Fibroblast of villous mesenchyme (primary cell): ENCODE measurements around the gene AADACL3. TPM values are rescaled to one million over a fixed set of nuclear protein-coding genes. Genes with fewer than 3 reads are reported as not detected.

Experiments used
- DNase-seq: peaks from one replicate; pipeline ENCODE4 v3.0.0-alpha.2; 2010; ENCODE audit warnings: low read depth
- H3K4me3 ChIP-seq: 2 replicates; pipeline ENCODE4 v1.5.1; 2011; ENCODE audit warnings: low read depth, mild to moderate bottlenecking, low read length
- total RNA-seq: library from RNA; depleted of rRNA; stranded (reverse); fragments of >200 nt; gene quantifications from 2 replicates; pipeline ENCODE4 v1.2.3, GENCODE V29; 2012
- TF ChIP-seq, protein P1 (sequence below): IDR thresholded peaks from 2 replicates; pipeline ENCODE4 v1.5.1; 2012; ENCODE audit warnings: low read depth, mild to moderate bottlenecking, low read length; ENCODE audit not compliant: insufficient read depth

The AADACL3 gene
- total RNA-seq, 1 donor = not detected

DNA sequence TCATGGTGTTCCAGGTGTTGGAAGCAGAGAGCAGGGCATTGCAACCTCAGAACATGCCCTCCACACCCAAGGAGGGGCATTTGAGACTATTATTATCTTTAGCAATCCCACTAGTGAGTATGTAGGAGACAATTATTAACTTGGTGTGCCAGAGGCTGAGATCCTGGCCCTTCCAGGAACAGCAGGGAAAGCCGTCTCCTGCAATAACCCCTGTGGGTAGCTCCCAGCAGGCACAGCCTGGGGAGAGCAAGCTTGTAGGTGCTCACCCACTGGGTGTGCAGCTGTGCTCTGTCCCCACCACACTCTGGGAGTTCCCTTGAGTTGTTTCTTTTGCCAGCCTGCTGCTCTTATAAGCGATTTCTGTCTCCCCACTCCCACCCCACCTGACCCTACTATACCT lies 40.4 kb downstream of the AADACL3 start:
- DNase-seq = no peak
- TF ChIP-seq, protein P1, sequence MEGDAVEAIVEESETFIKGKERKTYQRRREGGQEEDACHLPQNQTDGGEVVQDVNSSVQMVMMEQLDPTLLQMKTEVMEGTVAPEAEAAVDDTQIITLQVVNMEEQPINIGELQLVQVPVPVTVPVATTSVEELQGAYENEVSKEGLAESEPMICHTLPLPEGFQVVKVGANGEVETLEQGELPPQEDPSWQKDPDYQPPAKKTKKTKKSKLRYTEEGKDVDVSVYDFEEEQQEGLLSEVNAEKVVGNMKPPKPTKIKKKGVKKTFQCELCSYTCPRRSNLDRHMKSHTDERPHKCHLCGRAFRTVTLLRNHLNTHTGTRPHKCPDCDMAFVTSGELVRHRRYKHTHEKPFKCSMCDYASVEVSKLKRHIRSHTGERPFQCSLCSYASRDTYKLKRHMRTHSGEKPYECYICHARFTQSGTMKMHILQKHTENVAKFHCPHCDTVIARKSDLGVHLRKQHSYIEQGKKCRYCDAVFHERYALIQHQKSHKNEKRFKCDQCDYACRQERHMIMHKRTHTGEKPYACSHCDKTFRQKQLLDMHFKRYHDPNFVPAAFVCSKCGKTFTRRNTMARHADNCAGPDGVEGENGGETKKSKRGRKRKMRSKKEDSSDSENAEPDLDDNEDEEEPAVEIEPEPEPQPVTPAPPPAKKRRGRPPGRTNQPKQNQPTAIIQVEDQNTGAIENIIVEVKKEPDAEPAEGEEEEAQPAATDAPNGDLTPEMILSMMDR = no peak
- no peak overlapping the region for H3K4me3 ChIP-seq

DNA sequence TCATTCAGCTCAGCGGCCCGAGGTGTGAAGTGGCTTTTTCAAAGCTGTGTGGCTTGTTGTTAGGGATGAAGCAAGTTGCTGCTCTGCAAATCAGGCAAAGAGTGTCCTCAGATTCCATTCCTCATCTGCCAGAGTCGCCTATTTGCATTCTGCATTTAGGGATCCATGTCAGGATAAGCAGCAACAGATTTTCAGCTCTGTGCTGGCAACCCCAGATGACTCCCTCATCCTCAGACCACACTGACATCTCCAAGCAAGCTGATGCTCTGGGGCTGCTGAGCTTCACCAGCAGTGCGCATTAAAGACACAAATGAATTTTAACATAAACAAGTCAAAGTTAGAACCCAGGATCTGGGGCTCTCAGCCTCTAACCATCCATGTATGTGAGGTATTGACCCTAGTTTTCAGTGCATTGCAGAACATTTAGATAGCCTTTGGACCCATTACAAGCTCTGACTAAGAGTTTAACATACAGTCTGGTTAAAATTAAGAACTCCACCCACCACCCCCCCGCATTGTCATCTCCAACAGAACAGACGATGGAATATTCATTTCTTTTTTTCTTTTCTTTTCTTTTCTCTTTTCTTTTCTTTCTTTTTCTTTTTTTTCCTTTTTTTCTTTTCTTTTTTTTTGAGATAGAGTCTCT lies 41.0 kb downstream of the AADACL3 start:
- no peak overlapping the region for H3K4me3 ChIP-seq
- no peak for DNase-seq
- TF ChIP-seq, protein P1 = no peak

DNA sequence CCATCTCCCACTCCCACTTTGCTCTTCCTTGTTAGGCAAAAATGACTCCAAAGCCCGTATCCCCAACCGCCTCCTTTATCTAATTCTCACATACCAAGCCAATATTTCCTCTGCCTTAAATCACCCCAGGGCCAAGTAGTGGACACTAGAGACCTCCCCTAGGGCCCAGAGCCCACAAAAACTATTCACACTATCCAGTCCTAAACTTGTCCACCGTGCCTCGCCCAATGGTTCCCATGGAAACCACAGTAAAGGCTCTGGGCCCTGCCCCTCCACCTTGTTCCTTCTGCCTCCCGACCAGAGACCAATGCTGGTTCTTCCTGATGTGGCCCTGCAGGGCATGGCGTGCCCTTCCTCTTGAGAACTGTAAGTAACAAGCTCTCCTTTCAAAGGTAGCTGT lies 41.9 kb downstream of the AADACL3 start:
- H3K4me3 ChIP-seq = no peak overlapping the region
- TF ChIP-seq, protein P1 = no peak
- no peak for DNase-seq

DNA sequence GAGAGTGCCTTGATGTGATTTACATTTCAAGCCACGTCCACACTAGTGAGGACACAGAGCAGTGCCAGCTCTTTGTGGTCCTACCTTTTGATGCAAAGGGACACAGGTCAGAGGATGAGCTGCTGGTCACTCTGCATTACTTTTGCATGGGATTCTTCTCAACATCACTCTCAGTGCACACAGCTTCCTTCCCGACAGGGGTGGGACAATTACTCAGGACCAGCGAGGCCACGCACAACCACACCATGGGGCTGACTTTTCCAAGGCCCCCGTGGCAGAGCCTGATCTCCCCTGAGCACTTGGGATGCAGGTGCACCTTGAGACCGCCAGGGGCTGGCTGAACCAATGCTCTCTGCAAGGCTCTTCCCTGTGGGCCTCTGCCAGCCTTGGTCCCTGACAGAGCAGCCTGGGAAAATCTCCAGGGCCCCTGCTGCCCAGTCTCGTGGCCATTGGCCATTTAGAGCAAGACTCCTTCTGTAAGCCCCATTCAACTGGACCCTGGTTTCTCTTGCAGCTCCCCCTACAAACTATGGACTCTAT lies 44.4 kb downstream of the AADACL3 start:
- no peak overlapping the region for H3K4me3 ChIP-seq
- DNase-seq = no peak
- TF ChIP-seq, protein P1 = peak; percentile 11

DNA sequence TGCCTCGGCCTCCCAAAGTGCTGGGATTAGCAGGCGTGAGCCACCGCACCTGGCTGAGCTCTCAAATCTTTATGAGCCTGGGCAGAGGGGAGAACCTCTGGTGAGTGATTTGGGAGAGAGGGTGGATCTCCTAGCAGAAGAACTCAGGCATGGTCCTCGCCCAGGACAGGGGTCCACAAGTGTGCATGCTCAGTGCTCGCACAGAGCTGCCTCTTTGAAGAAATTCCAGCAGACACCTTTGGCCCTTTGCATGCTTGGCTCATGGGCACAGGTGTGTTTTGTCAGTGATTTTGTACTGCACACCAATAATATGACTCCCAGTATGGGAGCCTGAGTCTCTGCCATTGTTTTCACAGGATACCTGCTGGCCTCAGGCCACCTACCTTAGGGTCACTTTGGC lies 45.9 kb downstream of the AADACL3 start:
- TF ChIP-seq, protein P1 = no peak
- DNase-seq = no peak
- H3K4me3 ChIP-seq = no peak overlapping the region

DNA sequence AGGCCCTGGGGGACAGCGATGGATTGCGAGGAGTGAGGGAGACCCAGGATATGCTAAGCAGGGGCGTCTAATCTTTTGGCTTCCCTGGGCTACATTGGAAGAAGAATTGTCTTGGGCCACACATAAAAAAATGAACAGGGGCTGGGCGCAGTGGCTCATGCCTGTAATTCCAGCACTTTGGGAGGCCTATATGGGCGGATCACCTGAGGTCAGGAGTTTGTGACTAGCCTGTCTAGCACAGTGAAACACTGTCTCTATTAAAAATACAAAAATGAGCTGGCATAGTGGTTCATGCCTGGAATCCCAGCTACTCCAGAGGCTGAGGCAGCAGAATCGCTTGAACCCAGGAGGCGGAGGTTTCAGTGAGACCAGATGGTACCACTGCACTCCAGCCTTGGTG lies 46.9 kb downstream of the AADACL3 start:
- no peak overlapping the region for H3K4me3 ChIP-seq
- TF ChIP-seq, protein P1 = no peak
- DNase-seq = no peak

DNA sequence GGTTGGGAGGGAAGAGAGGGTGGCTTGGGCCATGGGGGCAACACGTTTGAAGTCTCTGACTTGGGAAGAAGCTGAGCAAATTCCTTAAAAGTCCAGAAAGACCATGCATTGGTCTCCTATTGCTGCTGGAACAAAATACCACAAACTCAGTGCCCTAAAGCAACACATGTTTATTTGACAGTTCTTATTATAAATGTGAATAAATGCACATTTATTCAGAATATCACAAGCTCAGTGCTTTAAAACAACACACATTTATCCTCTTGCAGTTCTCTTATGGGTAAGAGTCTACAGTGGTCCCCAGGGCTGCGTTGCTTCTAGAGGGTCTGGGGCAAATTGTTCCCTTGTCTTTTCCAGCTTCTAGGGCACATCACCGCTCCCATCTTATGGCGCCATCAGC lies 47.6 kb downstream of the AADACL3 start:
- no peak for DNase-seq
- TF ChIP-seq, protein P1 = no peak
- H3K4me3 ChIP-seq = no peak overlapping the region
